NCI-H128 (cell line): ENCODE measurements around the gene PLEKHA8.

Source experiments
- DNase-seq: peaks from one replicate; lab custom pipeline; 2025; ENCODE audit not compliant: unreplicated experiment; lab: John Stamatoyannopoulos, UW

Gene PLEKHA8

GRCh38 chr7:30028216-30028748, at the start of gene PLEKHA8:
Gene PLEKHA8 (plus strand): TSS chr7:30028412. CDS start chr7:30028763, 351 bp downstream.
- peak; percentile 79 for DNase-seq

DNA sequence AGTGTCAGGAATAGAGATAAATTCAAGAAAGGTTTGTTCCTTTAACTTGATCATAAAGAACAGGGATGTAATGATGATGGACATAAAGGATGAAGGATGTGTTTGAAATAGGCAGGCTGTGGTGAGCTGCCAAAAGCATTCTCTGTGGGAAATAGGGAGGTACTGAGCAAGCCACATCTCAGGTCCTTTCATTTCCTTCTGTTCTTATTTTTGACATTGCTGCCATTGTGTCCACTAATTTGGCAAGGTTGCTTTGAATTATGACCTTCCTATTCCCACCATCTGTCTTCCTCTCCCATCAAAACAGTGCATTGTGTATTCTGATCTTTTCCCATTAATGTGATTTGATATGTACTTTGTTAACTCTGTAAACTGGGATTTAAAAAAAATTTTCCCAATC, 48.1 kb upstream of the PLEKHA8 start:
- DNase-seq = no peak

DNA sequence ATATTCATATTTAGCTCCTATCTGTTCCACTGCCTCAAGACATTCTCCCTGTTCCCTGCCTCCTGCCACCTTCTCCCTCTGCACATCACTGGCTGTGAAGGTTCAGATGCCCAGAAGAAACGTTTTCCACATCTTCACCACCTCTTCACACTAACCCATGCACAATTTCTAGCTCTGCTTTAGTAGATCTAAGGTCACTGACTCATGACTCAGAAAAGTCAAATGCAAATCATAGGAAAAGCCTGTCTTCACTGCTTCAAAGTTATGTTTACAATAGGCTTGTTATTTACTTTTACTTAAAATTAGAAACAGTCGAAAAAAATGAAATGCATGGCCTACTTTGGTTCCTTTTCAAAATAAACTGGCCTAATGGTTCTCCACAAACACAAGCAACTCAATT, 41.1 kb upstream of the PLEKHA8 start:
- DNase-seq = no peak

- no peak for DNase-seq
Measured at GRCh38 chr7:29987811-29988317, 40.3 kb upstream of the PLEKHA8 start.

- no peak for DNase-seq
Measured at GRCh38 chr7:29988424-29989256, 39.6 kb upstream of the PLEKHA8 start.

DNA sequence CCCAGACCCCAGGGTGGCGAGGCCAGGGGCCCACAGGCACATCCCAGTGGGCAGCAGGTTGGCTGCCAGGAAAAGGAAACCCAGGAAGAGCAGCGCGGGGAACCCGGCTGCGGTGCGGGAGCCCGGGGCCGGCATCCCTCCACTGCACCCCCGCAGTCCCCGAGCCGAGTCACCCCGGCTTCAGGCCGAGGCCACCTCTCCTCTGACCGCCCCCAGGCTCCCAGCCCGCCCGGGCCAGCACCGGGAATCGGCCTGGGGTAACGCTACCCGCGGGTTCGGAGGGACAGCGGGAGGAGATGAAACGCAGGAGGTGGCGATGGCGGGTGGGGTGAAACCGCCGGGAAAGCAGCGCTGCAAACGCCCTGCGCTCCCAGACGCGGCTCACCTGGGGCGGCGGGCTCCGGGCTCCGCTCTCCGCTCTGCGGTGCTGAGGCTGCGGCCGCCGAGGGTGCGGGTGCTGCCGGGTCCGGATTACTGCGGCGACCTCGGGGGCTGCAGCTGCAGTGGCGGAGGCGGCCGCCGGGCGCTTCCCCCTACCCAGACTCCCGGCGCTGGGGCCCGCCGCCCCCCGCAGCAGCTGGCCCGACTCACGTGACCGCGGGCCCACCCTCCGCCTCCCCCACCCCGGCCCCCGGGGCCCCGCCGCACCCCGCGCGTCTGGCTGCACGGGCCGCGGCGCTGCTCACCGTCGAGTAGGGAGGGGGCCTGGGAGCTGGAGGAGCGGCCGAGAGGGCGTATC, 38.8 kb upstream of the PLEKHA8 start, which contains the start of gene SCRN1:
TSS of gene SCRN1 (minus strand) at position 545 of the 739 bp plus-strand sequence. CDS start 20,734 bp downstream, outside the sequence.
- DNase-seq = no peak

GRCh38 chr7:29990931-29991330, 37.3 kb upstream of the PLEKHA8 start:
- no peak for DNase-seq

DNA sequence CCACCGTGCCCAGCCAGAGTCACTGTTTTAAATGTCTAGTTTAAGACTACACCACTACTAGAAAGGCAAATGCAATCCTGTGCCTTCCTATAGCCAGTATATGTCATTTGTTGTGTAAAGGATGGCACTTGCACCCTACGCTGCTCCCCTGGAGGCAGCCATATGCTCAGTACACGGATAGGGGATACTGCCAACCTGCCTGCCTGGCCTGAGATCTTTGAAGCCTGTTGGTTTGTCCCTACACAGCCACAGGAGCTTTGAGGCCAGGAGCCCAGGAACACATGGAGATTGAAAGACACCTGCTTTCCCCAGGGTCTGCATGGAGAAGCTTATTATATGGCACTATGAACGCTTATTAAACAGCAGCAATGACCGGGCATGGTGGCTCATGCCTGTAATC, 36.3 kb upstream of the PLEKHA8 start:
- no peak for DNase-seq

- DNase-seq = no peak
Measured at GRCh38 chr7:29993140-29993539, 35.1 kb upstream of the PLEKHA8 start.

- no peak for DNase-seq
Measured at GRCh38 chr7:29995652-29996051, 32.6 kb upstream of the PLEKHA8 start.

GRCh38 chr7:29996321-29996720, 31.9 kb upstream of the PLEKHA8 start:
- DNase-seq = no peak

- no peak for DNase-seq
Measured at GRCh38 chr7:29998489-29998888, 29.7 kb upstream of the PLEKHA8 start.

DNA sequence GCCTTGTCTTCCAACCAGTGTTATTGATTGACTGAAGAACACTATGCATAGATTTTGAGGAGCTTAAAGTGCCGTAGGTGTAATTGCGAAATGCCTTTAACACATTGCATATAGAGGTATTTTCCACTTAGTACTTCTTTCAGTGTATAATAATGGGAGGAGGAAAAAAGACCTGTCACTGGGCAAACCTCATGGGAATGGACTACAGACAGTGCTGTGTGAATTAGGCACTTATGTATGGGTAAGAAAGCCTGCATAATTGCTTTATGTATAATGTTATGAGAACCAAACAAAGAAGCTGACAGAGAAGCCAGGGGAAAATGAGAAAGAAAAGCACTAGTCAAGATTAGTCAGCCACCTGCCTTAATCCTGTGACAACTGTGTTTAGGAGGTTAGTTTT, 26.2 kb upstream of the PLEKHA8 start:
- DNase-seq = no peak

- DNase-seq = no peak
Measured at GRCh38 chr7:30003098-30003497, 25.1 kb upstream of the PLEKHA8 start.

DNA sequence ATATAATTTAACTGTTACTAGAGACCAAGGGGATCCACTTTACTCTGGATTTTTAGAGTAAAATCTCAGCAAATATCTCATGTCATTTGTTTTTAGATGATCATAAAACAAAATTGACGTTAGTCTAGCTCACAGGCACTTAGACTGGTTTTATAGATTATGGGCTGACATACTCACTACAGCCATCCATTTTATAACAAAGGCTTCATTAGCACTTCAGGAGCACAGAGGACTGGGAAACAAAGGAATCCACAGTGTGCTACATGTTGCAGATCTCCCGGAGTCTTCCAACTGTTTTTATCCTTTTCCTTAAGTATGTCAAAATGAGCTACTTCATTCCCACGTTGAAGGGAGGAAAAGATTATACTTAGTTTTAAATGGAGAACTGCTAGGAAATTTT, 22.7 kb upstream of the PLEKHA8 start:
- no peak for DNase-seq

- no peak for DNase-seq
Measured at GRCh38 chr7:30010021-30010420, 18.2 kb upstream of the PLEKHA8 start.

DNA sequence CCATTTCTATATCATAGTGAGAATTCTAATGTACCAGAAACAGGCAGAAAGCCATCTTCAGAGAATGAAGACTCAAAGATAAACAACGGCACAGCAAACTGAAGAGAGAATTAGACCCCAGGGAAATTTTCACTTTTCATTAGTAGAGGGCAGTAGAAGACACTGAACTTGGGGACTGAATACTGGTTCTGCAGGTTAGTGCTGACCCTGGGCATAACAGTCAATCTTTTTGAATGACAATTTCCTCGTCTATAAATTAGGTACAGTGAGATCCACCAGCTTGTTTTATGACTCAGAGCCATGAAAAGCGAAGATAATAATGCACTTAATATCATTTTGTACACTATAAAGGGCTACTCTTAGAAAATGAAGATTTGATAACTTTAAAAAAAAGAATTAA, 15.5 kb upstream of the PLEKHA8 start:
- no peak for DNase-seq

GRCh38 chr7:30018451-30018850, 9.8 kb upstream of the PLEKHA8 start:
- no peak for DNase-seq

DNA sequence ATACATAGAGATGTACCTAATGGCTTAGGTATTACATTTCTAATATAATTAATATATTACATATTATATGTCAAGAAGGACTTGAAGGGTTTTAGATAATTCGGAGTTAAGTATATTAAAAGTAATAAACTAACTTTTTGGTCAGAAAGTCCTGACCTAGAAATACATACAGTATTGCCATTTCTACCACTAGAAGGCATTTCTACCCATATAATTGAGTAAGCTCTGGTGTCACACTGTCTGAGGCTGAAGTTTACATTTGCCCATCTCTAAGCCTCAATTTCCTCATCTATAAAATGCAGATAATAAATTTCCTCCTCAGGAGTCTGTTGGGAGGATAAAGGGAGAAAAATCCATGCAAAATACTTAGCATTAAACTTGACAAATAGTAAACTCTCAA, 8.8 kb upstream of the PLEKHA8 start:
- no peak for DNase-seq

- DNase-seq = no peak
Measured at GRCh38 chr7:30019960-30020359, 8.3 kb upstream of the PLEKHA8 start.

DNA sequence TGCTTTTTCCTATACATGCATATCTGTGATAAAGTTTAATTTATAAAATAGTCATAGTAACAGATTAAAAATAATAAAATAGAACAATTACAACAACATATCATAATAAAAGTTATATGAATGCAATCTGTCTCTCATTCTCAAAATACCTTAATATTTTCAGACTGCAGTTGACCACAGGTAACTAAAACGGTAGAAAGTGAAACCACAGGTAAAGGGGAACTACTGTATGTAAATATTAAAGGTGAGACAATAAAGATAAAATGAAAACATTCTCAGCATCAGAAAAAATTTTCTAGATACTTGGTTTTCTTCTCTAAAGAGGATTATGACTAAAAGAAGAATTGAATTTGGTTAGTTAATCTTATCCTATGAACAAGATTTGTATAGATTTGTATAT, 7.7 kb upstream of the PLEKHA8 start:
- no peak for DNase-seq

- DNase-seq = no peak
Measured at GRCh38 chr7:30022991-30023390, 5.2 kb upstream of the PLEKHA8 start.
